ENCODE measurements around the gene MORN4. TPM values are rescaled to one million over a fixed set of nuclear protein-coding genes. Genes with fewer than 3 reads are reported as not detected.

The MORN4 gene
- total and polyA plus RNA-seq, 2 of the 13 experiments (the other 11 are each of a cell fraction or from before 2014, with no cell fraction given) = 3.4 to 9.1 TPM

DNA sequence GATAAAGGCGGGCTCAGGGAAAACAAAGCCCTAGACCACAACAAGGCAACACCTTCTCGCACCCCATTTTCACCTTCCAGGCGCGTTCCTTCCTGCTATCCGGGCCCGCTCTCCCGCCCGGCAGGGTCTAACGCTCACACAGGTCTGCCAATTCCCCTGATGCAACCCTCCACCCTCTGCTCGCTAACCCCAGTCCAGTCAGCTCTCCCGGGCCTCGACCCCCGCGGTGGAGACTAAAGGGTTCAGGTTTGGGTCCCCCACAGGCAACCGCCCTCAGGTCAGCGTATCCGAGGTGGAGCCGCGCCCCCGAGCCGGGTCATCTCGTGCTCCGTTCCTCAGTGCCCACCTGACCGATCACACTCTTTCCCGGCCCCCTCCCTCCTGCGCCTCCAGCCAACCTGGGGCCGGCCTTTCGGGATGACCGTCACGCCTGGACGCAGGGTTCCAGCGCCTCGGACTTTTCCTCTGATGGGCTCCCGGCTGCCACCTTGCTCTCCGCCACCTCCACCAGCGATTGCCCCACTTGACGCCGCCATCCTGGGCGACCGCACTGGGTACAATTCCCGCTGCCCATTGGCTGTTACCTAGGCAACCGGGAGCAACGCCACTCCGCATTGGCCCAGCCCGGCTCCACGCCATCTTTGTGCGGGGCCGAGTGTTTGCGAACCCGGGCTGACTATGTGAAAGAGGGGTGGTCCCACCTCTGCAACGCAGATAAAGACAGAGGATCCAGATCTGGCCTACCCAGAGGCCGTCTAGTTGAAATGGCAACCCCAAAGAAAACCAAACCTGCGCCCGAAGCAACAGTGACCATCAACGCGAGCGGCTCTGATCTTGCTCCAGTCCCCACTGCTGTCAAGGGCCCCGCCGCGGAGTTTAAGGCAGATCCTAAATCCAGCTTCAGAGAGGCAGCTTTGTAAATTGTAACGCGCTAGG lies at the start of gene MORN4 (continued):
- TF ChIP-seq, protein P1, sequence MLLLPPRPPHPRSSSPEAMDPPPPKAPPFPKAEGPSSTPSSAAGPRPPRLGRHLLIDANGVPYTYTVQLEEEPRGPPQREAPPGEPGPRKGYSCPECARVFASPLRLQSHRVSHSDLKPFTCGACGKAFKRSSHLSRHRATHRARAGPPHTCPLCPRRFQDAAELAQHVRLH (CRISPR knock-in tag; IDR thresholded peaks at IDR 0.05; ENCODE audit: borderline replicate concordance, low read depth) = peak; percentile 54; the same call in 1 of the 2 replicates
- TF ChIP-seq ZFP41 (CRISPR knock-in tag; IDR thresholded peaks at IDR 0.05; ENCODE audit: borderline replicate concordance) = no peak; the same call in 1 of the 2 replicates
- TF ChIP-seq, protein P2, sequence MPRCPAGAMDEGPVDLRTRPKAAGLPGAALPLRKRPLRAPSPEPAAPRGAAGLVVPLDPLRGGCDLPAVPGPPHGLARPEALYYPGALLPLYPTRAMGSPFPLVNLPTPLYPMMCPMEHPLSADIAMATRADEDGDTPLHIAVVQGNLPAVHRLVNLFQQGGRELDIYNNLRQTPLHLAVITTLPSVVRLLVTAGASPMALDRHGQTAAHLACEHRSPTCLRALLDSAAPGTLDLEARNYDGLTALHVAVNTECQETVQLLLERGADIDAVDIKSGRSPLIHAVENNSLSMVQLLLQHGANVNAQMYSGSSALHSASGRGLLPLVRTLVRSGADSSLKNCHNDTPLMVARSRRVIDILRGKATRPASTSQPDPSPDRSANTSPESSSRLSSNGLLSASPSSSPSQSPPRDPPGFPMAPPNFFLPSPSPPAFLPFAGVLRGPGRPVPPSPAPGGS (CRISPR knock-in tag; IDR thresholded peaks at IDR 0.05) = peak; percentile 23; the same call in 1 of the 2 replicates
- TF ChIP-seq ELF4 (CRISPR knock-in tag; IDR thresholded peaks at IDR 0.05; ENCODE audit: borderline replicate concordance) = no peak
- peak; percentile 70 for TF ChIP-seq POLR2G (IDR thresholded peaks at IDR 0.05; ENCODE audit: low read depth, low read length)
- TF ChIP-seq FOXO1 (CRISPR knock-in tag; IDR thresholded peaks at IDR 0.05) = no peak
- no peak for TF ChIP-seq KDM3A (CRISPR knock-in tag; IDR thresholded peaks at IDR 0.05; ENCODE audit: low read depth)
- TF ChIP-seq, protein P3, sequence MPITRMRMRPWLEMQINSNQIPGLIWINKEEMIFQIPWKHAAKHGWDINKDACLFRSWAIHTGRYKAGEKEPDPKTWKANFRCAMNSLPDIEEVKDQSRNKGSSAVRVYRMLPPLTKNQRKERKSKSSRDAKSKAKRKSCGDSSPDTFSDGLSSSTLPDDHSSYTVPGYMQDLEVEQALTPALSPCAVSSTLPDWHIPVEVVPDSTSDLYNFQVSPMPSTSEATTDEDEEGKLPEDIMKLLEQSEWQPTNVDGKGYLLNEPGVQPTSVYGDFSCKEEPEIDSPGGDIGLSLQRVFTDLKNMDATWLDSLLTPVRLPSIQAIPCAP (CRISPR knock-in tag; IDR thresholded peaks at IDR 0.05; ENCODE audit: low read depth) = no peak
- no peak; the same call in 1 of the 2 replicates for TF ChIP-seq ZNF768 (CRISPR knock-in tag; IDR thresholded peaks at IDR 0.05)
- TF ChIP-seq, protein P4, sequence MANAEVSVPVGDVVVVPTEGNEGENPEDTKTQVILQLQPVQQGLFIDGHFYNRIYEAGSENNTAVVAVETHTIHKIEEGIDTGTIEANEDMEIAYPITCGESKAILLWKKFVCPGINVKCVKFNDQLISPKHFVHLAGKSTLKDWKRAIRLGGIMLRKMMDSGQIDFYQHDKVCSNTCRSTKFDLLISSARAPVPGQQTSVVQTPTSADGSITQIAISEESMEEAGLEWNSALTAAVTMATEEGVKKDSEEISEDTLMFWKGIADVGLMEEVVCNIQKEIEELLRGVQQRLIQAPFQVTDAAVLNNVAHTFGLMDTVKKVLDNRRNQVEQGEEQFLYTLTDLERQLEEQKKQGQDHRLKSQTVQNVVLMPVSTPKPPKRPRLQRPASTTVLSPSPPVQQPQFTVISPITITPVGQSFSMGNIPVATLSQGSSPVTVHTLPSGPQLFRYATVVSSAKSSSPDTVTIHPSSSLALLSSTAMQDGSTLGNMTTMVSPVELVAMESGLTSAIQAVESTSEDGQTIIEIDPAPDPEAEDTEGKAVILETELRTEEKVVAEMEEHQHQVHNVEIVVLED (CRISPR knock-in tag; IDR thresholded peaks at IDR 0.05; ENCODE audit: borderline replicate concordance) = peak; percentile 47; the same call in 1 of the 2 replicates
- TF ChIP-seq, protein P5, sequence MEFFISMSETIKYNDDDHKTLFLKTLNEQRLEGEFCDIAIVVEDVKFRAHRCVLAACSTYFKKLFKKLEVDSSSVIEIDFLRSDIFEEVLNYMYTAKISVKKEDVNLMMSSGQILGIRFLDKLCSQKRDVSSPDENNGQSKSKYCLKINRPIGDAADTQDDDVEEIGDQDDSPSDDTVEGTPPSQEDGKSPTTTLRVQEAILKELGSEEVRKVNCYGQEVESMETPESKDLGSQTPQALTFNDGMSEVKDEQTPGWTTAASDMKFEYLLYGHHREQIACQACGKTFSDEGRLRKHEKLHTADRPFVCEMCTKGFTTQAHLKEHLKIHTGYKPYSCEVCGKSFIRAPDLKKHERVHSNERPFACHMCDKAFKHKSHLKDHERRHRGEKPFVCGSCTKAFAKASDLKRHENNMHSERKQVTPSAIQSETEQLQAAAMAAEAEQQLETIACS (CRISPR knock-in tag; IDR thresholded peaks at IDR 0.05) = no peak
- peak; percentile 45; the same call in 1 of the 2 replicates for TF ChIP-seq MAZ (IDR thresholded peaks at IDR 0.05; ENCODE audit: borderline replicate concordance, low read depth, low read length)
- TF ChIP-seq MAZ (CRISPR knock-in tag; IDR thresholded peaks at IDR 0.05; ENCODE audit: low read depth) = peak; percentile 74; the same call in 1 of the 2 replicates
- TF ChIP-seq HOXA9 (CRISPR knock-in tag; IDR thresholded peaks at IDR 0.05; ENCODE audit: borderline replicate concordance) = no peak
- TF ChIP-seq CBX5 (CRISPR knock-in tag; IDR thresholded peaks at IDR 0.05; ENCODE audit: borderline replicate concordance) = no peak; the same call in 1 of the 2 replicates
- no peak for TF ChIP-seq NR1H2 (CRISPR knock-in tag; IDR thresholded peaks at IDR 0.05; ENCODE audit: borderline replicate concordance, low read depth)
- no peak for TF ChIP-seq ZNF713 (CRISPR knock-in tag; IDR thresholded peaks at IDR 0.05)
- no peak for TF ChIP-seq ZSCAN21 (CRISPR knock-in tag; IDR thresholded peaks at IDR 0.05; ENCODE audit: borderline replicate concordance)

All from HepG2 (cell line).